ENCODE measurements around the gene WFDC9. TPM values are rescaled to one million over a fixed set of nuclear protein-coding genes. Genes with fewer than 3 reads are reported as not detected.
"Not testable (repeated sequence)": the region's sequence is repeated elsewhere in the genome, so short reads cannot be mapped to it uniquely, and the experiment has no call there.

The WFDC9 gene
- total RNA-seq, 2 experiments from 2014 or later, result not detected

- no peaks in the 10 kb centered on the region for H3K9me2 ChIP-seq (ENCODE audit: insufficient read depth, low read length)
- H3K4me1 ChIP-seq (ENCODE audit: insufficient read depth, low read length, poor library complexity, severe bottlenecking), result no peaks in the 10 kb centered on the region
- H4K20me1 ChIP-seq (ENCODE audit: insufficient read depth, low read length), result no peaks in the 10 kb centered on the region
- H3K4me3 ChIP-seq (ENCODE audit: low read depth, low read length, poor library complexity, severe bottlenecking), result no peak overlapping the region
- H3K9me3 ChIP-seq (ENCODE audit: low read length), result no peaks in the 10 kb centered on the region
- H3K36me3 ChIP-seq (ENCODE audit: insufficient read depth, low read length), result no peaks in the 10 kb centered on the region
- no peaks in the 10 kb centered on the region for H3K79me2 ChIP-seq (ENCODE audit: insufficient read depth, low read depth, low read length)
- H3K4me2 ChIP-seq (ENCODE audit: low read length), result no peak overlapping the region
- TF ChIP-seq CTCF (conservative IDR thresholded peaks at IDR 0.05; ENCODE audit: low read length) (no peak), EZH2phosphoT487 (IDR thresholded peaks at IDR 0.05; ENCODE audit: borderline replicate concordance, low read depth, low read length) (no peak)
- DNase-seq (ENCODE audit: low spot score), result no peak
- H2AFZ ChIP-seq (ENCODE audit: low read length), result no peak overlapping the region
- ChIA-PET CTCF (ENCODE audit: unreplicated experiment) (no interaction called here), POLR2A (no interaction called here)
- intact Hi-C loops (cut with micrococcal nuclease; ENCODE audit: unreplicated experiment), result no loop called here
- no TSS peak for BruUV-seq (replicated peaks)
- no peak overlapping the region for H3K27ac ChIP-seq (ENCODE audit: low read depth, low read length, poor library complexity, severe bottlenecking)
These were observed 54.1 kb downstream of the WFDC9 start for GRCh38 chr20:45576995-45577394.

GRCh38 chr20:45575931-45576330 lies 55.2 kb downstream of the WFDC9 start:
- Histone ChIP-seq H3K79me2 (ENCODE audit: insufficient read depth, low read depth, low read length) (no peaks in the 10 kb centered on the region), H2AFZ (ENCODE audit: low read length) (no peak overlapping the region), H3K9me3 (ENCODE audit: low read length) (no peaks in the 10 kb centered on the region), H3K36me3 (ENCODE audit: insufficient read depth, low read length) (no peaks in the 10 kb centered on the region), H3K4me3 (ENCODE audit: low read depth, low read length, poor library complexity, severe bottlenecking) (no peak overlapping the region), H3K27ac (ENCODE audit: low read depth, low read length, poor library complexity, severe bottlenecking) (no peak overlapping the region), H4K20me1 (ENCODE audit: insufficient read depth, low read length) (no peaks in the 10 kb centered on the region), H3K9me2 (ENCODE audit: insufficient read depth, low read length) (no peaks in the 10 kb centered on the region), H3K4me1 (ENCODE audit: insufficient read depth, low read length, poor library complexity, severe bottlenecking) (no peaks in the 10 kb centered on the region), H3K4me2 (ENCODE audit: low read length) (no peak overlapping the region)
- DNase-seq (ENCODE audit: low spot score), result no peak
- TF ChIP-seq EZH2phosphoT487 (IDR thresholded peaks at IDR 0.05; ENCODE audit: borderline replicate concordance, low read depth, low read length) (no peak), CTCF (conservative IDR thresholded peaks at IDR 0.05; ENCODE audit: low read length) (no peak)
- ChIA-PET CTCF (ENCODE audit: unreplicated experiment) (no interaction called here), POLR2A (interaction anchor here (0.6 kb wide), 1 partner anchor 363 kb away, joined by 3 read pairs; no protein-coding TSS in a partner anchor)
- intact Hi-C loops (cut with micrococcal nuclease; ENCODE audit: unreplicated experiment), result no loop called here
- no TSS peak for BruUV-seq (replicated peaks)

- DNase-seq (ENCODE audit: low spot score); intact Hi-C loops (cut with micrococcal nuclease; ENCODE audit: unreplicated experiment); H3K9me2 ChIP-seq (ENCODE audit: insufficient read depth, low read length); H3K36me3 ChIP-seq (ENCODE audit: insufficient read depth, low read length); CTCF ChIA-PET (ENCODE audit: unreplicated experiment); H3K9me3 ChIP-seq (ENCODE audit: low read length); POLR2A ChIA-PET; H3K4me3 ChIP-seq (ENCODE audit: low read depth, low read length, poor library complexity, severe bottlenecking); H2AFZ ChIP-seq (ENCODE audit: low read length); H3K27ac ChIP-seq (ENCODE audit: low read depth, low read length, poor library complexity, severe bottlenecking); H3K4me2 ChIP-seq (ENCODE audit: low read length); H3K79me2 ChIP-seq (ENCODE audit: insufficient read depth, low read depth, low read length); H3K4me1 ChIP-seq (ENCODE audit: insufficient read depth, low read length, poor library complexity, severe bottlenecking); H4K20me1 ChIP-seq (ENCODE audit: insufficient read depth, low read length); BruUV-seq (replicated peaks): not testable (repeated sequence)
These were observed 61.4 kb downstream of the WFDC9 start for GRCh38 chr20:45569650-45570049.
